CD4-positive, alpha-beta T cell (primary cell): ENCODE data around the gene NR2F1. TPM values are rescaled to one million over a fixed set of nuclear protein-coding genes. Genes with fewer than 3 reads are reported as not detected.

Experiments used
- ATAC-seq: fragments of 200-7000 bp; cut with Tn5 transposase; one replicate; pipeline ENCODE4 v1.10.0; 2022; ENCODE audit warnings: mild to moderate bottlenecking; ENCODE audit not compliant: poor library complexity
- CTCF ChIA-PET: fragments of 350-600 bp; sonication (Branson Sonifier 250); formaldehyde crosslinking; loops from one replicate; lab custom pipeline; 2021; ENCODE audit warnings: antibody characterized with exemption, inconsistent platforms; lab: Charles Lee
- POLR2A ChIA-PET: fragments of 350-600 bp; sonication (Branson Sonifier 250); formaldehyde crosslinking; loops from one replicate; lab custom pipeline; 2021; ENCODE audit warnings: antibody characterized with exemption, inconsistent platforms; lab: Charles Lee
- DNase-seq, 14 experiments: peaks; one replicate each; pipeline ENCODE4 v3.0.0-alpha.2; 2013 to 2020; ENCODE audit warnings: mixed read lengths in 2 of 14
- H3K27ac ChIP-seq, 2 donors: one replicate each; pipeline versions ENCODE4 v1.5.1 to v1.7.0; 2013; ENCODE audit warnings: low read length in 2 of 2, low read depth in 1 of 2, mild to moderate bottlenecking in 1 of 2
- H3K27me3 ChIP-seq, 2 experiments: 1 replicate in 1 of 2; 2 replicates in 1 of 2; pipeline versions ENCODE4 v1.6.1 to v1.7.0; 2013; ENCODE audit warnings: low read length in 2 of 2, control low read depth in 1 of 2, mild to moderate bottlenecking in 1 of 2, moderate library complexity in 1 of 2; ENCODE audit not compliant: insufficient read depth in 2 of 2, control insufficient read depth in 1 of 2
- H3K36me3 ChIP-seq: one replicate; pipeline ENCODE4 v1.6.1; 2013; ENCODE audit warnings: low read length, control low read depth; ENCODE audit not compliant: insufficient read depth
- H3K4me1 ChIP-seq: one replicate; pipeline ENCODE4 v1.6.1; 2013; ENCODE audit warnings: low read length, control low read depth; ENCODE audit not compliant: insufficient read depth
- H3K4me3 ChIP-seq: one replicate; pipeline ENCODE4 v1.5.1; 2013; ENCODE audit warnings: mild to moderate bottlenecking, low read length, moderate library complexity
- H3K9me3 ChIP-seq, 2 experiments: 1 replicate in 1 of 2; 2 replicates in 1 of 2; pipeline versions ENCODE4 v1.6.1 to v1.7.0; 2013; ENCODE audit warnings: low read length in 2 of 2, mild to moderate bottlenecking in 2 of 2, control low read depth in 1 of 2, moderate library complexity in 1 of 2; ENCODE audit not compliant: control insufficient read depth in 1 of 2, insufficient read depth in 1 of 2
- H3K27ac Mint-ChIP-seq: one replicate; pipeline ENCODE4 v1.8.0; 2020; ENCODE audit warnings: mixed read lengths
- H3K27me3 Mint-ChIP-seq: one replicate; pipeline ENCODE4 v1.8.0; 2021; ENCODE audit warnings: mixed read lengths
- H3K36me3 Mint-ChIP-seq: one replicate; pipeline ENCODE4 v1.8.0; 2021; ENCODE audit warnings: low read depth, mixed read lengths
- H3K4me1 Mint-ChIP-seq: one replicate; pipeline ENCODE4 v1.8.0; 2021; ENCODE audit warnings: low read depth, mixed read lengths
- H3K4me3 Mint-ChIP-seq: one replicate; pipeline ENCODE4 v1.8.0; 2020; ENCODE audit warnings: mild to moderate bottlenecking, mixed read lengths
- H3K9me3 Mint-ChIP-seq: one replicate; pipeline ENCODE4 v1.8.0; 2020; ENCODE audit warnings: mixed read lengths
- CTCF ChIP-seq: fragments of 200-600 bp; IDR thresholded peaks from one replicate; pipeline ENCODE4 v1.8.0; 2022; ENCODE audit warnings: antibody characterized with exemption, mild to moderate bottlenecking
- intact Hi-C, 2 experiments: fragments of 100-400 bp; cut with DNase I in 1 of 2; cut with micrococcal nuclease in 1 of 2; formaldehyde crosslinking; loops; one replicate each; pipeline versions ENCODE4 v1.15.1 to v1.9.0; 2023 to 2025; cut with DNase I, micrococcal nuclease
- total RNA-seq, 174 experiments: library from RNA in 2 of 174; stranded (reverse) in 2 of 174; gene quantifications; one replicate each; pipeline ENCODE4 v1.2.3 and lab custom pipeline; 2021 to 2026

The NR2F1 gene
- total RNA-seq, 2 experiments from 2014 or later: not detected

GRCh38 chr5:93576994-93577853, 5.8 kb upstream of the NR2F1 start:
- ChIA-PET CTCF (no interaction called here), POLR2A (no interaction called here)
- no peak overlapping the region for H3K27ac Mint-ChIP-seq
- no peak overlapping the region for H3K4me3 Mint-ChIP-seq
- H3K36me3 Mint-ChIP-seq: no peaks in the 10 kb centered on the region
- no peaks in the 10 kb centered on the region for H3K9me3 Mint-ChIP-seq
- H3K4me1 ChIP-seq: peaks cover 47% of the 10 kb centered on the region
- H3K4me1 Mint-ChIP-seq: peaks cover 27% of the 10 kb centered on the region
- TF ChIP-seq CTCF: no peak
- H3K27ac ChIP-seq: no peak overlapping the region
- peaks cover 82% of the 10 kb centered on the region for H3K27me3 Mint-ChIP-seq
- no peak overlapping the region for H3K4me3 ChIP-seq
- H3K36me3 ChIP-seq: no peaks in the 10 kb centered on the region
- H3K9me3 ChIP-seq: peaks cover 0 to 48% of the 10 kb centered on the region in 2 experiments
- ATAC-seq: no peak
- peaks cover 72 to 97% of the 10 kb centered on the region in 2 experiments for H3K27me3 ChIP-seq
- intact Hi-C loops: no loop called here
- no peak for DNase-seq

DNA sequence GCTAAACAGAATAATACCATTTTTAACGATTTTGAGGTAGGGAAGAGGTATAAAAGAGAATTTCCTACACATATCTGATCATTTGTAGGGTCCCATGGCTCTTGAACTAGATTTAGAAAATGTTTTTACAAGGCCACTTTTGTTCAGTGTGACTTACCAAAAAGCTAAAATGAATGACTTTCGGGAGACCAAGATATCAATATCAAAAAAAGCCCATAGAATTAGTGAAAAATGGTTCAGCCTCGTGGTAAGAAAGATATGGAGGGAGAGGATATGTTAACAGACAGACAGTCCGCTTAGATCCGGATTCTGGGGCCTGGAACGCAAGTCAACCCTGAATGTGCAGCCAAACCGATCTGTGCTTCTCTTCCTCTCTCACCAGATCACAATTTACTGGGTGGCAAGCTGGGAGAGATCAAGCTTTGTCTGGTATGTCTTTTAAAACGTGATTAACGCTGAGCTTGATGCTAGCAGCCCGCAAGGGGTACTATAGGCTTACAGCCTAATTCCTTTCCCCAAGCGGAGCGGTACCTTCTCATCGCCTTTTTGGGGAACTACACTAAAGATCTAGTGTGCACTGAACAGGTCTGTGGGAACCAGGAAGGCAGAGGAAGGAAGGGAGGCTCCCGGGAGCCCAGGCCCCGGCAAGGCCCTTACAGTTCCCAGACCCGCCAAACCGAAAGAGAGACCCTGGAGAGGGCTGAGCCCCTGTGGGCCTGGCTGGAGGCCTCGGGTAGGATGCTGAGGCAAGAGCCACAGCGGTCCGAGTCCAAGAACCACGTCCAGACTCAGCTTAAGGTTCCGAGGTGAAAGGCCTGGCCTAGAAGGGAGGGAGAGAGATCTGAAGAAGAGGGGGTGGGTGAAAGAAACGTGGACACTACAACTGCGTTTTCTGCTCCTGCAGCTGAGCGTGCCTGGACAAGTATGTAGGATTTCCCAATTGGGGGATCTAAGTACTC, 4.9 kb upstream of the NR2F1 start:
- TF ChIP-seq CTCF: no peak
- H3K27ac Mint-ChIP-seq: no peak overlapping the region
- no peaks in the 10 kb centered on the region for H3K9me3 Mint-ChIP-seq
- H3K36me3 Mint-ChIP-seq: no peaks in the 10 kb centered on the region
- peaks cover 0 to 42% of the 10 kb centered on the region in 2 experiments for H3K9me3 ChIP-seq
- peaks cover 27% of the 10 kb centered on the region for H3K4me1 Mint-ChIP-seq
- no peaks in the 10 kb centered on the region for H3K36me3 ChIP-seq
- intact Hi-C loops: no loop called here
- DNase-seq (no peak), ATAC-seq (no peak)
- ChIA-PET POLR2A (no interaction called here), CTCF (no interaction called here)
- peaks cover 71 to 97% of the 10 kb centered on the region in 2 experiments for H3K27me3 ChIP-seq
- no peak overlapping the region for H3K4me3 ChIP-seq
- peaks cover 45% of the 10 kb centered on the region for H3K4me1 ChIP-seq
- peaks cover 73% of the 10 kb centered on the region for H3K27me3 Mint-ChIP-seq
- no peak overlapping the region for H3K27ac ChIP-seq
- peak overlapping the region; percentile 56 for H3K4me3 Mint-ChIP-seq

- Mint-ChIP-seq H3K4me3 (peak overlapping the region; percentile 56), H3K27ac (no peak overlapping the region), H3K9me3 (no peaks in the 10 kb centered on the region), H3K4me1 (peaks cover 23% of the 10 kb centered on the region), H3K36me3 (no peaks in the 10 kb centered on the region), H3K27me3 (peaks cover 64% of the 10 kb centered on the region)
- Histone ChIP-seq H3K9me3 (peaks cover 0 to 41% of the 10 kb centered on the region in 2 experiments), H3K27me3 (peaks cover 69 to 95% of the 10 kb centered on the region in 2 experiments), H3K4me3 (peak overlapping the region; percentile 25), H3K4me1 (peaks cover 48% of the 10 kb centered on the region), H3K27ac (no peak overlapping the region), H3K36me3 (no peaks in the 10 kb centered on the region)
- CTCF ChIA-PET: no interaction called here
- ATAC-seq (no peak), DNase-seq (peak in 1 of 14 experiments; percentile 34)
- no peak for TF ChIP-seq CTCF
- POLR2A ChIA-PET: no interaction called here
- intact Hi-C loops: no loop called here
Observed at GRCh38 chr5:93578813-93579691, 4.0 kb upstream of the NR2F1 start.
